H1 (cell line): ENCODE measurements around the gene RBMS2. TPM values are rescaled to one million over a fixed set of nuclear protein-coding genes. Genes with fewer than 3 reads are reported as not detected.

Experiments
- CTCF ChIA-PET: fragments of 300-600 bp; sonication (Branson Sonifier 250); formaldehyde crosslinking; loops from one replicate; lab custom pipeline; 2021; ENCODE audit not compliant: partially characterized antibody; lab: Charles Lee
- POLR2A ChIA-PET: fragments of 300-600 bp; sonication (Branson Sonifier 250); formaldehyde crosslinking; loops from one replicate; lab custom pipeline; 2021; ENCODE audit warnings: inconsistent platforms; ENCODE audit not compliant: partially characterized antibody; lab: Charles Lee
- DNase-seq, 2 experiments: peaks; one replicate each; pipeline versions ENCODE4 v3.0.0 to v3.0.0-alpha.2; 2010 to 2022; ENCODE audit warnings: low spot score in 2 of 2, low read depth in 1 of 2, mixed read lengths in 1 of 2
- FAIRE-seq: peaks from 2 replicates; lab custom pipeline; 2011; peaks lifted over from hg19 to GRCh38; lab: Jason Lieb, UNC
- H2AFZ ChIP-seq: 2 replicates; pipeline ENCODE4 v1.8.1; 2012; ENCODE audit warnings: low read length, inconsistent platforms
- H2AK5ac ChIP-seq: 2 replicates; pipeline ENCODE4 v1.6.1; 2013; ENCODE audit warnings: low read depth, low read length
- H2BK120ac ChIP-seq: replicated peaks from 2 replicates; pipeline ENCODE3; 2013; ENCODE audit warnings: low read depth, low read length, inconsistent platforms
- H2BK12ac ChIP-seq: 2 replicates; pipeline ENCODE4 v1.6.1; 2013; ENCODE audit warnings: low read depth, low read length
- H2BK15ac ChIP-seq: 2 replicates; pipeline ENCODE4 v1.6.1; 2013; ENCODE audit warnings: low read length
- H2BK20ac ChIP-seq: 2 replicates; pipeline ENCODE4 v1.6.1; 2013; ENCODE audit warnings: low read length
- H2BK5ac ChIP-seq: 2 replicates; pipeline ENCODE4 v1.6.1; 2013; ENCODE audit warnings: low read depth, low read length
- H3K14ac ChIP-seq: 2 replicates; pipeline ENCODE4 v1.6.1; 2013; ENCODE audit warnings: inconsistent platforms; ENCODE audit not compliant: insufficient read length
- H3K18ac ChIP-seq: 2 replicates; pipeline ENCODE4 v1.6.1; 2013; ENCODE audit warnings: low read length; ENCODE audit errors: extremely low read depth
- H3K23ac ChIP-seq: 2 replicates; pipeline ENCODE4 v1.6.1; 2013; ENCODE audit warnings: inconsistent platforms; ENCODE audit not compliant: insufficient read length
- H3K23me2 ChIP-seq: 2 replicates; pipeline ENCODE4 v1.6.1; 2013; ENCODE audit warnings: low read depth, low read length
- H3K27ac ChIP-seq: 2 replicates; pipeline ENCODE4 v1.6.1; 2011; ENCODE audit warnings: low read depth, low read length, inconsistent platforms
- H3K27me3 ChIP-seq, 4 experiments: replicated peaks in 1 of 4; 1 replicate in 1 of 4; 2 replicates in 3 of 4; pipeline versions ENCODE4 v1.6.1 to v1.8.1; 2011 to 2013; ENCODE audit warnings: low read length in 3 of 4, mild to moderate bottlenecking in 3 of 4, inconsistent platforms in 2 of 4, mixed read lengths in 2 of 4, moderate library complexity in 1 of 4; ENCODE audit not compliant: control insufficient read depth in 3 of 4, insufficient read depth in 3 of 4; ENCODE audit errors: extremely low read depth in 1 of 4
- H3K36me3 ChIP-seq, 4 experiments: 2 replicates each; pipeline versions ENCODE4 v1.6.1 to v1.8.1; 2011 to 2013; ENCODE audit warnings: mild to moderate bottlenecking in 4 of 4, low read length in 3 of 4, moderate library complexity in 2 of 4, control low read depth in 1 of 4, inconsistent platforms in 1 of 4; ENCODE audit not compliant: insufficient read depth in 4 of 4, control insufficient read depth in 2 of 4
- H3K4ac ChIP-seq: replicated peaks from 2 replicates; pipeline ENCODE3; 2013; ENCODE audit warnings: low read length, low read depth, mixed read lengths, inconsistent platforms; ENCODE audit not compliant: insufficient read length
- H3K4me1 ChIP-seq, 4 experiments: replicated peaks in 1 of 4; 1 replicate in 1 of 4; 2 replicates in 3 of 4; pipeline versions ENCODE4 v1.6.1 to v1.8.1; 2011 to 2013; ENCODE audit warnings: low read length in 3 of 4, inconsistent platforms in 2 of 4, mixed read lengths in 1 of 4; ENCODE audit not compliant: insufficient read depth in 4 of 4, control insufficient read depth in 3 of 4
- H3K4me2 ChIP-seq, 2 experiments: 2 replicates each; pipeline versions ENCODE4 v1.6.1 to v1.8.1; 2011 to 2013; ENCODE audit warnings: low read depth in 2 of 2, low read length in 2 of 2, control low read depth in 1 of 2, inconsistent platforms in 1 of 2, mild to moderate bottlenecking in 1 of 2; ENCODE audit not compliant: insufficient read depth in 1 of 2
- H3K4me3 ChIP-seq, 4 experiments: fragments of 200-600, 300-600 bp in 1 of 4; sonication (generic), shearing (Covaris generic), sonication (Bioruptor Twin) in 1 of 4; 2 replicates each; pipeline versions ENCODE4 v1.5.1 to v1.8.1; 2011 to 2016; ENCODE audit warnings: low read length in 4 of 4, low read depth in 3 of 4, control low read depth in 2 of 4, inconsistent platforms in 2 of 4, mild to moderate bottlenecking in 2 of 4, mixed read lengths in 1 of 4, moderate library complexity in 1 of 4; ENCODE audit not compliant: insufficient read depth in 2 of 4; ENCODE audit errors: extremely low read depth in 1 of 4
- H3K56ac ChIP-seq: replicated peaks from 2 replicates; pipeline ENCODE3; 2013; ENCODE audit warnings: low read depth, mild to moderate bottlenecking, mixed read lengths, low read length, inconsistent platforms; ENCODE audit not compliant: insufficient read length
- H3K79me1 ChIP-seq: 2 replicates; pipeline ENCODE4 v1.6.1; 2013; ENCODE audit warnings: low read depth, low read length, control low read depth
- H3K79me2 ChIP-seq, 2 experiments: 2 replicates each; pipeline versions ENCODE4 v1.6.1 to v1.8.1; 2012 to 2013; ENCODE audit warnings: low read length in 2 of 2, mild to moderate bottlenecking in 2 of 2, inconsistent platforms in 1 of 2; ENCODE audit not compliant: insufficient read depth in 2 of 2, control insufficient read depth in 1 of 2
- H3K9ac ChIP-seq, 4 experiments: replicated peaks in 1 of 4; 1 replicate in 1 of 4; 2 replicates in 3 of 4; pipeline versions ENCODE4 v1.6.1 to v1.8.1; 2011 to 2013; ENCODE audit warnings: low read depth in 3 of 4, low read length in 3 of 4, control low read depth in 2 of 4, mild to moderate bottlenecking in 2 of 4, moderate library complexity in 2 of 4, inconsistent platforms in 1 of 4; ENCODE audit errors: extremely low read depth in 1 of 4
- H3K9me3 ChIP-seq, 2 experiments: 2 replicates each; pipeline versions ENCODE4 v1.6.1 to v1.8.1; 2012 to 2013; ENCODE audit warnings: mild to moderate bottlenecking in 2 of 2, moderate library complexity in 2 of 2, control low read depth in 1 of 2, inconsistent platforms in 1 of 2, low read depth in 1 of 2, low read length in 1 of 2, mixed read lengths in 1 of 2; ENCODE audit not compliant: insufficient read depth in 2 of 2
- H4K20me1 ChIP-seq, 2 experiments: replicated peaks in 1 of 2; 2 replicates each; pipeline versions ENCODE3 to v1.8.1; 2011 to 2013; ENCODE audit warnings: inconsistent platforms in 2 of 2, low read length in 2 of 2, mild to moderate bottlenecking in 1 of 2; ENCODE audit not compliant: insufficient read depth in 2 of 2, control insufficient read depth in 1 of 2
- H4K5ac ChIP-seq: 2 replicates; pipeline ENCODE4 v1.6.1; 2013; ENCODE audit warnings: low read length, low read depth, mixed read lengths, inconsistent platforms; ENCODE audit not compliant: insufficient read length
- H4K8ac ChIP-seq: 2 replicates; pipeline ENCODE4 v1.8.0; 2013; ENCODE audit warnings: mild to moderate bottlenecking, moderate library complexity, low read length, inconsistent platforms; ENCODE audit not compliant: insufficient read depth; ENCODE audit errors: extremely low read depth
- H4K91ac ChIP-seq: replicated peaks from 2 replicates; pipeline ENCODE3; 2013; ENCODE audit warnings: low read length, mixed read lengths, inconsistent platforms; ENCODE audit not compliant: insufficient read length
- BACH1 ChIP-seq: IDR thresholded peaks from 2 replicates; pipeline ENCODE4 v1.6.1; 2012; ENCODE audit warnings: low read length, improper control_type of control experiment
- CEBPB ChIP-seq: IDR thresholded peaks from 2 replicates; pipeline ENCODE4 v1.6.1; 2012; ENCODE audit warnings: low read depth, low read length
- CHD2 ChIP-seq: IDR thresholded peaks from 2 replicates; pipeline ENCODE4 v1.6.1; 2012; ENCODE audit warnings: low read length, improper control_type of control experiment
- CREB1 ChIP-seq: IDR thresholded peaks from 2 replicates; pipeline ENCODE4 v1.6.1; 2012; ENCODE audit warnings: inconsistent platforms
- JUND ChIP-seq: IDR thresholded peaks from 2 replicates; pipeline ENCODE4 v1.6.1; 2011; ENCODE audit warnings: mild to moderate bottlenecking, improper control_type of control experiment, low read length
- KDM4A ChIP-seq: IDR thresholded peaks from one replicate; pipeline ENCODE4 v1.7.1; 2012; ENCODE audit warnings: low read depth, mild to moderate bottlenecking, moderate library complexity, low read length, inconsistent platforms; ENCODE audit not compliant: severe bottlenecking
- RBBP5 ChIP-seq: IDR thresholded peaks from 2 replicates; pipeline ENCODE4 v1.7.1; 2012; ENCODE audit warnings: low read depth, mild to moderate bottlenecking, inconsistent platforms, low read length, moderate library complexity, borderline replicate concordance
- TBP ChIP-seq: IDR thresholded peaks from 2 replicates; pipeline ENCODE4 v1.6.1; 2011; ENCODE audit warnings: low read depth, low read length, improper control_type of control experiment
- WGBS, 2 experiments: shearing (Covaris generic) in 1 of 2; methylation state at CpG; one replicate each; pipeline versions ENCODE4 v1.1.6 to v1.1.7; 2013 to 2015; ENCODE audit warnings: low lambda C conversion rate in 2 of 2, mixed read lengths in 2 of 2, inconsistent platforms in 1 of 2, low coverage in 1 of 2, missing lambda C conversion rate in 1 of 2; ENCODE audit not compliant: insufficient replicate concordance in 2 of 2, insufficient coverage in 1 of 2, insufficient read length in 1 of 2; ENCODE audit errors: extremely low coverage in 1 of 2, missing lambda C conversion rate in 1 of 2; 5-methylcytosine and 5-hydroxymethylcytosine counted together
- polyA plus RNA-seq, 7 experiments: library from polyadenylated mRNA; depleted of rRNA in 3 of 7; stranded (reverse) in 5 of 7; unstranded in 2 of 7; fragments of >200 nt in 5 of 7; fragments of 200-250 nt in 2 of 7; gene quantifications; 1 replicate in 5 of 7; 2 replicates in 1 of 7; 4 replicates in 1 of 7; pipeline versions ENCODE4 v1.2.1 to v1.2.3, GENCODE V29; 2011 to 2013; ENCODE audit warnings: missing spikeins in 2 of 7, mixed read lengths in 2 of 7
- total RNA-seq: library from RNA; stranded (reverse); fragmentation: NEBNext Ultra II Directional; extraction: Animal tissue kit (Norgen Biotek cat#: 25700); gene quantifications from 2 replicates; pipeline ENCODE4 v1.2.1, GENCODE V29; 2021
- TF ChIP-seq, protein P1 (sequence below): IDR thresholded peaks from 2 replicates; pipeline ENCODE4 v1.6.1; 2012; ENCODE audit warnings: inconsistent platforms
- TF ChIP-seq, protein P2 (sequence below), 3 experiments: IDR thresholded peaks; 1 replicate in 2 of 3; 2 replicates in 1 of 3; pipeline versions ENCODE4 v1.5.1 to v1.6.1; 2011; ENCODE audit warnings: low read length in 3 of 3, mild to moderate bottlenecking in 3 of 3, inconsistent platforms in 2 of 3, low read depth in 1 of 3, moderate library complexity in 1 of 3; ENCODE audit not compliant: insufficient read depth in 1 of 3; ENCODE audit errors: control extremely low read depth in 1 of 3

The RBMS2 gene
- total and polyA plus RNA-seq, 2 of the 8 experiments (the other 6 are each of a cell fraction or from before 2014, with no cell fraction given): 9.6 to 31.3 TPM

DNA sequence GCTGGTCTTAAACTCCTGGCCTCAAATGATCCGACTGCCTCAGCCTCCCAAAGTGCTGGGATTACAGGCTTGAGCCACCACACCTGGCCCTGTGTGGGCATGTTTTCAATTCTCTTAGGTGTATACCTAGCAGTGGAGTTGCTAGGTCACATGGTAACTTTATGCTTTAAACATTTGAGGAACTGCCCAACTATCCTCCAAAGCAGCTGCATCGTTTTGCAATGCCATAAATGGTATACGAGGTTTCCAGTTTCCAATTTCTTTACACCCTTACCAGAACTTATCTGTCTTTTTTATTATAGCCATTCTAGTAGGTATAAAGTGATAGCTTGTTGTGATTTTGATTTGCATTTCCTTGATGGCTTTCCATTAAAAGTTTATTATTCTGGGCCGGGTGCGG, 25.1 kb downstream of the RBMS2 start:
- H3K23me2 ChIP-seq: no peaks in the 10 kb centered on the region
- H3K4ac ChIP-seq: no peak overlapping the region
- H3K27ac ChIP-seq: no peak overlapping the region
- H2BK15ac ChIP-seq: no peak overlapping the region
- H3K79me1 ChIP-seq: peaks cover 2% of the 10 kb centered on the region; the same call in 1 of the 2 replicates
- WGBS, 2 experiments: 94% methylated on average over 5 of the region's 5 CpGs; no CpG with 5 or more reads in 1 of the 2 experiments
- H3K4me1 ChIP-seq: no peaks in the 10 kb centered on the region
- no peak overlapping the region for H4K8ac ChIP-seq
- no peaks in the 10 kb centered on the region for H3K27me3 ChIP-seq
- H4K91ac ChIP-seq: no peak overlapping the region
- no peak overlapping the region for H3K9ac ChIP-seq
- H4K20me1 ChIP-seq: no peaks in the 10 kb centered on the region
- H3K18ac ChIP-seq: no peak overlapping the region
- no peak overlapping the region for H2AFZ ChIP-seq
- H3K4me2 ChIP-seq: no peak overlapping the region
- H2BK12ac ChIP-seq: no peak overlapping the region
- H4K5ac ChIP-seq: no peak overlapping the region
- H3K9me3 ChIP-seq: no peaks in the 10 kb centered on the region
- H3K79me2 ChIP-seq: no peaks in the 10 kb centered on the region
- H3K4me3 ChIP-seq: no peak overlapping the region
- no peak overlapping the region for H2BK120ac ChIP-seq
- ChIA-PET CTCF (interaction anchor here (1.5 kb wide), 1 partner anchor 32 kb away, joined by 5 read pairs; no protein-coding TSS in a partner anchor), POLR2A (no interaction called here)
- DNase-seq: no peak
- H3K36me3 ChIP-seq: no peaks in the 10 kb centered on the region
- no peak overlapping the region for H3K56ac ChIP-seq
- H3K14ac ChIP-seq: no peak overlapping the region
- H2BK5ac ChIP-seq: no peak overlapping the region
- no peak for FAIRE-seq
- H3K23ac ChIP-seq: no peak overlapping the region
- no peak overlapping the region for H2BK20ac ChIP-seq
- no peak overlapping the region for H2AK5ac ChIP-seq
- TF ChIP-seq KDM4A (no peak), BACH1 (no peak), CHD2 (no peak), JUND (no peak), CEBPB (no peak), RBBP5 (no peak), CREB1 (no peak), TBP (no peak)
- TF ChIP-seq, protein P1, sequence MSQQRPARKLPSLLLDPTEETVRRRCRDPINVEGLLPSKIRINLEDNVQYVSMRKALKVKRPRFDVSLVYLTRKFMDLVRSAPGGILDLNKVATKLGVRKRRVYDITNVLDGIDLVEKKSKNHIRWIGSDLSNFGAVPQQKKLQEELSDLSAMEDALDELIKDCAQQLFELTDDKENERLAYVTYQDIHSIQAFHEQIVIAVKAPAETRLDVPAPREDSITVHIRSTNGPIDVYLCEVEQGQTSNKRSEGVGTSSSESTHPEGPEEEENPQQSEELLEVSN: no peak
- TF ChIP-seq, protein P2, sequence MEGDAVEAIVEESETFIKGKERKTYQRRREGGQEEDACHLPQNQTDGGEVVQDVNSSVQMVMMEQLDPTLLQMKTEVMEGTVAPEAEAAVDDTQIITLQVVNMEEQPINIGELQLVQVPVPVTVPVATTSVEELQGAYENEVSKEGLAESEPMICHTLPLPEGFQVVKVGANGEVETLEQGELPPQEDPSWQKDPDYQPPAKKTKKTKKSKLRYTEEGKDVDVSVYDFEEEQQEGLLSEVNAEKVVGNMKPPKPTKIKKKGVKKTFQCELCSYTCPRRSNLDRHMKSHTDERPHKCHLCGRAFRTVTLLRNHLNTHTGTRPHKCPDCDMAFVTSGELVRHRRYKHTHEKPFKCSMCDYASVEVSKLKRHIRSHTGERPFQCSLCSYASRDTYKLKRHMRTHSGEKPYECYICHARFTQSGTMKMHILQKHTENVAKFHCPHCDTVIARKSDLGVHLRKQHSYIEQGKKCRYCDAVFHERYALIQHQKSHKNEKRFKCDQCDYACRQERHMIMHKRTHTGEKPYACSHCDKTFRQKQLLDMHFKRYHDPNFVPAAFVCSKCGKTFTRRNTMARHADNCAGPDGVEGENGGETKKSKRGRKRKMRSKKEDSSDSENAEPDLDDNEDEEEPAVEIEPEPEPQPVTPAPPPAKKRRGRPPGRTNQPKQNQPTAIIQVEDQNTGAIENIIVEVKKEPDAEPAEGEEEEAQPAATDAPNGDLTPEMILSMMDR (IDR thresholded peaks at IDR 0.05; ENCODE audit: control extremely low read depth in 1 of 3, insufficient read depth in 1 of 3, low read depth in 1 of 3, low read length in 3 of 3): no peak
